ENCODE measurements around the gene PAK1IP1. TPM values are rescaled to one million over a fixed set of nuclear protein-coding genes. Genes with fewer than 3 reads are reported as not detected.

The PAK1IP1 gene
- polyA plus RNA-seq, 1 donor (not counting 4 experiments of a cell fraction or from before 2014, with no cell fraction given): 36.3 TPM

DNA sequence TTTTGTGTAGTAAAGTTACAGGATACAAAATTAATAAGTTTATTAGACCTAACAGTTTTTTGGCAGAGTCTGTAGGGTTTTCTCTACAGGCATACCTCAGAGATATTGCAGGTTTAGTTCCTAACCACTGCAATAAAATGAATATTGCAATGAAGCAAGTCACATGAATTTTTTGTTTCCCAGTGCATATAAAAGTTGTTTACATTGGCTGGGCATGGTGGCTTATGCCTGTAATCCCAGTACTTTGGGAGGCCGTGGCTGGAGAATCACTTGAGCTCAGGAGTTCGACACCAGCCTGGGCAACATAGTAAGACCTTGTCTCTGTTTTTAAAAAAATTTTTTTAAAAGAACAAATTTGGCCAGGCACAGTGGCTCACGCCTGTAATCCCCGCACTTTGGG lies 16.3 kb upstream of the PAK1IP1 start:
- Histone ChIP-seq H2AFZ (ENCODE audit: control insufficient read depth, low read length) (no peak overlapping the region), H3K27me3 (ENCODE audit: control insufficient read depth, extremely low read depth, insufficient read depth, low read length) (no peaks in the 10 kb centered on the region), H3K79me2 (ENCODE audit: control insufficient read depth, insufficient read depth, low read length) (no peaks in the 10 kb centered on the region), H3K9ac (ENCODE audit: control insufficient read depth, extremely low read depth, insufficient read depth, low read length) (no peak overlapping the region), H3K4me2 (ENCODE audit: control insufficient read depth, extremely low read depth, insufficient read depth, low read depth, low read length) (no peak overlapping the region), H3K4me3 (ENCODE audit: control insufficient read depth in 2 of 3, extremely low read depth in 1 of 3, insufficient read depth in 2 of 3, low read depth in 1 of 3, low read length in 3 of 3) (no peak overlapping the region), H3K36me3 (ENCODE audit: control insufficient read depth in 2 of 2, extremely low read depth in 1 of 2, insufficient read depth in 2 of 2, low read length in 2 of 2) (no peaks in the 10 kb centered on the region), H3K9me3 (ENCODE audit: control insufficient read depth, low read depth, low read length) (no peaks in the 10 kb centered on the region), H3K27ac (ENCODE audit: control insufficient read depth, insufficient read depth, low read length) (no peak overlapping the region), H3K4me1 (ENCODE audit: control insufficient read depth, extremely low read depth, insufficient read depth, low read length) (no peaks in the 10 kb centered on the region), H4K20me1 (ENCODE audit: control insufficient read depth, extremely low read depth, insufficient read depth, low read length) (no peaks in the 10 kb centered on the region), H3K9me1 (ENCODE audit: control insufficient read depth, extremely low read depth, insufficient read depth, low read length) (no peaks in the 10 kb centered on the region)
- dilution Hi-C loops (cut with MboI; ENCODE audit: extremely low pct_ligation_motif_present, low sequenced_read_pairs): no loop called here
- no peak for FAIRE-seq
- TF ChIP-seq EZH2 (IDR thresholded peaks at IDR 0.05; ENCODE audit: low read length): no peak
- no peak for TF ChIP-seq CTCF (optimal IDR thresholded peaks at IDR 0.05 in 1 of 3, IDR thresholded peaks at IDR 0.05 in 1 of 3, conservative IDR thresholded peaks at IDR 0.05 in 1 of 3; ENCODE audit: extremely low read depth in 1 of 3, insufficient read depth in 2 of 3, low read length in 3 of 3)
- DNase-seq (ENCODE audit: low read depth, low spot score): no peak

GRCh38 chr6:10681795-10682194 lies 13.0 kb upstream of the PAK1IP1 start:
- H3K9me1 ChIP-seq (ENCODE audit: control insufficient read depth, extremely low read depth, insufficient read depth, low read length): no peaks in the 10 kb centered on the region
- no peak overlapping the region for H3K27ac ChIP-seq (ENCODE audit: control insufficient read depth, insufficient read depth, low read length)
- DNase-seq (ENCODE audit: low read depth, low spot score) (no peak), FAIRE-seq (no peak)
- no peaks in the 10 kb centered on the region for H4K20me1 ChIP-seq (ENCODE audit: control insufficient read depth, extremely low read depth, insufficient read depth, low read length)
- no peak overlapping the region for H3K4me2 ChIP-seq (ENCODE audit: control insufficient read depth, extremely low read depth, insufficient read depth, low read depth, low read length)
- no peaks in the 10 kb centered on the region for H3K4me1 ChIP-seq (ENCODE audit: control insufficient read depth, extremely low read depth, insufficient read depth, low read length)
- no peak overlapping the region for H2AFZ ChIP-seq (ENCODE audit: control insufficient read depth, low read length)
- no peaks in the 10 kb centered on the region for H3K9me3 ChIP-seq (ENCODE audit: control insufficient read depth, low read depth, low read length)
- no peaks in the 10 kb centered on the region for H3K79me2 ChIP-seq (ENCODE audit: control insufficient read depth, insufficient read depth, low read length)
- dilution Hi-C loops (cut with MboI; ENCODE audit: extremely low pct_ligation_motif_present, low sequenced_read_pairs): no loop called here
- no peaks in the 10 kb centered on the region for H3K36me3 ChIP-seq (ENCODE audit: control insufficient read depth in 2 of 2, extremely low read depth in 1 of 2, insufficient read depth in 2 of 2, low read length in 2 of 2)
- H3K4me3 ChIP-seq (ENCODE audit: control insufficient read depth in 2 of 3, extremely low read depth in 1 of 3, insufficient read depth in 2 of 3, low read depth in 1 of 3, low read length in 3 of 3): no peak overlapping the region
- H3K27me3 ChIP-seq (ENCODE audit: control insufficient read depth, extremely low read depth, insufficient read depth, low read length): no peaks in the 10 kb centered on the region
- no peak overlapping the region for H3K9ac ChIP-seq (ENCODE audit: control insufficient read depth, extremely low read depth, insufficient read depth, low read length)
- TF ChIP-seq EZH2 (IDR thresholded peaks at IDR 0.05; ENCODE audit: low read length) (no peak), CTCF (optimal IDR thresholded peaks at IDR 0.05 in 1 of 3, IDR thresholded peaks at IDR 0.05 in 1 of 3, conservative IDR thresholded peaks at IDR 0.05 in 1 of 3; ENCODE audit: extremely low read depth in 1 of 3, insufficient read depth in 2 of 3, low read length in 3 of 3) (no peak)

Data from keratinocyte (primary cell).